OCI-LY7 (cell line): ENCODE results near the gene IRAK1. TPM values are rescaled to one million over a fixed set of nuclear protein-coding genes. Genes with fewer than 3 reads are reported as not detected.
"Not testable (repeated sequence)": the region's sequence is repeated elsewhere in the genome, so short reads cannot be mapped to it uniquely, and the experiment has no call there.

Source experiments
- BruUV-seq: library from RNA; stranded (reverse); fragments of 400-500 nt; replicated peaks from 2 replicates; lab custom pipeline; 2021; lab: Mats Ljungman, UMichigan
- CTCF ChIA-PET: fragments of 300-600 bp; sonication (Branson Sonifier 250); formaldehyde crosslinking; loops from one replicate; lab custom pipeline; 2022; ENCODE audit warnings: antibody characterized with exemption; ENCODE audit not compliant: unreplicated experiment; lab: Charles Lee
- POLR2A ChIA-PET: fragments of 300-600 bp; sonication (Branson Sonifier 250); formaldehyde crosslinking; loops from one replicate; lab custom pipeline; 2022; ENCODE audit warnings: antibody characterized with exemption; lab: Charles Lee
- DNase-seq: peaks from one replicate; pipeline ENCODE4 v3.0.0-alpha.2; 2015; ENCODE audit warnings: low spot score
- H2AFZ ChIP-seq: fragments of 200-600 bp; sonication (generic), shearing (Covaris generic); 2 replicates; pipeline ENCODE4 v1.6.1; 2014; ENCODE audit warnings: mild to moderate bottlenecking, antibody characterized with exemption, low read length, moderate library complexity
- H3K27ac ChIP-seq: fragments of 200-600 bp; sonication (generic); 2 replicates; pipeline ENCODE4 v1.5.1; 2014; ENCODE audit warnings: mixed run types, low read depth, mild to moderate bottlenecking, moderate library complexity, low read length, inconsistent platforms; ENCODE audit not compliant: poor library complexity, severe bottlenecking
- H3K36me3 ChIP-seq: fragments of 200-600 bp; sonication (generic); 2 replicates; pipeline ENCODE4 v1.6.1; 2014; ENCODE audit warnings: mild to moderate bottlenecking, antibody characterized with exemption, low read length, moderate library complexity, mixed read lengths; ENCODE audit not compliant: insufficient read depth
- H3K4me1 ChIP-seq: fragments of 200-600 bp; sonication (generic); 2 replicates; pipeline ENCODE4 v1.5.1; 2014; ENCODE audit warnings: mild to moderate bottlenecking, low read length; ENCODE audit not compliant: insufficient read depth, poor library complexity, severe bottlenecking
- H3K4me2 ChIP-seq: fragments of 200-600 bp; sonication (generic); 2 replicates; pipeline ENCODE4 v1.6.1; 2014; ENCODE audit warnings: mild to moderate bottlenecking, low read length
- H3K4me3 ChIP-seq: fragments of 200-600 bp; sonication (generic); 2 replicates; pipeline ENCODE4 v1.5.1; 2014; ENCODE audit warnings: mild to moderate bottlenecking, low read depth, low read length; ENCODE audit not compliant: poor library complexity, severe bottlenecking
- H3K79me2 ChIP-seq: fragments of 200-600 bp; sonication (generic); 2 replicates; pipeline ENCODE4 v1.6.1; 2016; ENCODE audit warnings: low read depth, mild to moderate bottlenecking, low read length, moderate library complexity, mixed read lengths; ENCODE audit not compliant: insufficient read depth
- H3K9me2 ChIP-seq: fragments of 200-600 bp; sonication (generic); 2 replicates; pipeline ENCODE4 v1.6.1; 2016; ENCODE audit warnings: mild to moderate bottlenecking, low read length, mixed read lengths; ENCODE audit not compliant: insufficient read depth
- H3K9me3 ChIP-seq: fragments of 200-600 bp; sonication (generic); 2 replicates; pipeline ENCODE4 v1.6.1; 2014; ENCODE audit warnings: mild to moderate bottlenecking, mixed run types, low read length, mixed read lengths
- H4K20me1 ChIP-seq: fragments of 200-600 bp; sonication (generic); 2 replicates; pipeline ENCODE4 v1.6.1; 2014; ENCODE audit warnings: mild to moderate bottlenecking, antibody characterized with exemption, low read length, moderate library complexity, mixed read lengths; ENCODE audit not compliant: insufficient read depth
- EZH2phosphoT487 ChIP-seq: fragments of 200-600 bp; sonication (generic); IDR thresholded peaks from 2 replicates; pipeline ENCODE4 v1.6.1; 2018; ENCODE audit warnings: low read depth, borderline replicate concordance, mild to moderate bottlenecking, mixed run types, antibody characterized with exemption, low read length, moderate library complexity, mixed read lengths
- intact Hi-C: fragments of 100-400 bp; cut with micrococcal nuclease; formaldehyde crosslinking; loops from one replicate; pipeline ENCODE4 v1.10.0; 2022; ENCODE audit not compliant: unreplicated experiment
- total RNA-seq, 2 experiments: library from RNA; depleted of rRNA in 1 of 2; stranded (reverse); fragments of >200 nt in 1 of 2; shearing (Covaris generic) in 1 of 2; gene quantifications; 2 replicates each; pipeline ENCODE4 v1.2.3, GENCODE V29; 2014 to 2022
- TF ChIP-seq, protein P1 (sequence below): fragments of 200-600 bp; sonication (generic); conservative IDR thresholded peaks from 2 replicates; pipeline ENCODE4 v1.5.1; 2014; ENCODE audit warnings: mild to moderate bottlenecking, antibody characterized with exemption, low read length, moderate library complexity, mixed read lengths

IRAK1 gene
- total RNA-seq, 2 experiments from 2014 or later = 75.5 to 136 TPM

DNA sequence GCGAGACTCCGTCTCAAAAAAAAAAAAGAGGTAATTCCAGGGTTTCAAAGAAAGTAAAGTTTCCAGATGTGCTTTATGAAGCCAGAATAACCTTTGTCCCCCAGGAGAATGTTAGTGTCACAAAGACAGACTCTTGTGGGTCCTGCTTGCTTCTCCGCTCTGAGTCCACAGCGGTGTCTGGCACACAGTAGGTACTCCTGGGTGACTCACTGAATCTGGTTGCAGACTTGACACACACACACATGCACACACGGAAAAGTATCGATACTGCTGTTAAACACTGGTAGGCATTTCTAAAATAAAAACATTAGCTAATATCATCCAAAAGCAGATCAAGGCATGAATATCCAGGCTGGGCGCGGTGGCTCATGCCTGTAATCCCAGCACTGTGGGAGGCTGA, 24.2 kb downstream of the IRAK1 start:
- Histone ChIP-seq H3K4me2 (no peak overlapping the region), H3K4me3 (no peak overlapping the region), H4K20me1 (no peaks in the 10 kb centered on the region), H3K79me2 (no peaks in the 10 kb centered on the region), H3K9me2 (no peaks in the 10 kb centered on the region), H3K4me1 (no peaks in the 10 kb centered on the region), H3K36me3 (no peaks in the 10 kb centered on the region), H2AFZ (no peak overlapping the region), H3K9me3 (no peaks in the 10 kb centered on the region), H3K27ac (no peak overlapping the region)
- TF ChIP-seq, protein P1, sequence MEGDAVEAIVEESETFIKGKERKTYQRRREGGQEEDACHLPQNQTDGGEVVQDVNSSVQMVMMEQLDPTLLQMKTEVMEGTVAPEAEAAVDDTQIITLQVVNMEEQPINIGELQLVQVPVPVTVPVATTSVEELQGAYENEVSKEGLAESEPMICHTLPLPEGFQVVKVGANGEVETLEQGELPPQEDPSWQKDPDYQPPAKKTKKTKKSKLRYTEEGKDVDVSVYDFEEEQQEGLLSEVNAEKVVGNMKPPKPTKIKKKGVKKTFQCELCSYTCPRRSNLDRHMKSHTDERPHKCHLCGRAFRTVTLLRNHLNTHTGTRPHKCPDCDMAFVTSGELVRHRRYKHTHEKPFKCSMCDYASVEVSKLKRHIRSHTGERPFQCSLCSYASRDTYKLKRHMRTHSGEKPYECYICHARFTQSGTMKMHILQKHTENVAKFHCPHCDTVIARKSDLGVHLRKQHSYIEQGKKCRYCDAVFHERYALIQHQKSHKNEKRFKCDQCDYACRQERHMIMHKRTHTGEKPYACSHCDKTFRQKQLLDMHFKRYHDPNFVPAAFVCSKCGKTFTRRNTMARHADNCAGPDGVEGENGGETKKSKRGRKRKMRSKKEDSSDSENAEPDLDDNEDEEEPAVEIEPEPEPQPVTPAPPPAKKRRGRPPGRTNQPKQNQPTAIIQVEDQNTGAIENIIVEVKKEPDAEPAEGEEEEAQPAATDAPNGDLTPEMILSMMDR = no peak
- TF ChIP-seq EZH2phosphoT487 = no peak
- DNase-seq = no peak
- CTCF ChIA-PET = no interaction called here
- intact Hi-C loops = no loop called here
- POLR2A ChIA-PET = interaction anchor here (0.6 kb wide), 1 partner anchor 557 kb away, joined by 5 read pairs; no protein-coding TSS in a partner anchor
- no TSS peak for BruUV-seq

DNA sequence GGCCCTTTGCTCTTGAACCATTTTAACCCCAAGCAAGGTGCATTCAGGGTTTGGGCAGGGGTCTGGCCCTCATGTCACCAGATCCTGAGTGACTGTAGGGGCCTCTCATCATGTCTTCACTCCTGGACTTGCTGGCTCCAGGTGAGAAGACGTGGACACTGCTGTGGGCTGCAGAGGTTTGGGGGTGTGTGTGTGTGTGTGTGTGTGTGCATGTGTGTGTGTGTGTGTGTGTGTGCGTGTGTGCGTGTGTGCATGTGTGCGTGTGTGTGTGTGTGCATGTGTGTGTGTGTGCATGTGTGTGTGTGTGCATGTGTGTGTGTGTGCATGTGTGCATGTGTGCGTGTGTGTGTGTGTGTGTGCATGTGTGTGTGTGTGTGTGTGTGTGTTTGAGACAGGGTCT, 25.3 kb downstream of the IRAK1 start:
- H2AFZ ChIP-seq, H3K4me1 ChIP-seq, H3K9me3 ChIP-seq, POLR2A ChIA-PET, H4K20me1 ChIP-seq, CTCF ChIA-PET, intact Hi-C loops, H3K9me2 ChIP-seq, H3K79me2 ChIP-seq, H3K4me2 ChIP-seq, H3K36me3 ChIP-seq, DNase-seq, H3K4me3 ChIP-seq, H3K27ac ChIP-seq, BruUV-seq: not testable (repeated sequence)

DNA sequence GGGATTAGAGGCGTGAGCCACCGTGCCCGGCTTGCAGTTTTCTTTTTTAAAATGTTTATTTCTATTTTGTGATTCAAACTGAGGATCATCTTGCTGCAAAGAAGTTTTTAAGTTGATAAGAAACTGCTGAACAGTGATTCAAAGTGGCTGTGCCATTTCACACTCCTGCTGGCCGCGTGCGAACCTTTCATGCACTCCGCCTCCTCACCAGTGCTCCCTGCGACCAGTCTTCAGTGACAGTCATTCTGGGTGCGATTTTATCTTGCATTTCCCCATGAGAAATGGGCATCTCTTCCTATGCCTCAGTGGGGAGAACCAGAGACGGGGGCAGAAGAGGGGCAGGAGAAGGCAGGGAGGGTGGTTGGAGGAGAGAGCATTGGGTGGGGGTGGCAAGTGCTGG, 25.7 kb downstream of the IRAK1 start:
- no peak overlapping the region for H3K4me3 ChIP-seq
- H4K20me1 ChIP-seq = no peaks in the 10 kb centered on the region
- H3K4me2 ChIP-seq = no peak overlapping the region
- BruUV-seq = no TSS peak
- POLR2A ChIA-PET = no interaction called here
- H3K9me2 ChIP-seq = no peaks in the 10 kb centered on the region
- intact Hi-C loops = no loop called here
- no peak overlapping the region for H2AFZ ChIP-seq
- no peaks in the 10 kb centered on the region for H3K9me3 ChIP-seq
- no peaks in the 10 kb centered on the region for H3K4me1 ChIP-seq
- CTCF ChIA-PET = no interaction called here
- H3K79me2 ChIP-seq = no peaks in the 10 kb centered on the region
- no peak for DNase-seq
- H3K27ac ChIP-seq = no peak overlapping the region
- TF ChIP-seq EZH2phosphoT487 = no peak
- TF ChIP-seq, protein P1 = no peak
- no peaks in the 10 kb centered on the region for H3K36me3 ChIP-seq
